Esophagus squamous epithelium (tissue), 4 donors: ENCODE measurements around the gene SEPHS1.

Source experiments
- POLR2A ChIP-seq, 4 donors: fragments of 450-650 bp; IDR thresholded peaks; one replicate each; pipeline ENCODE4 v1.6.1; 2017; ENCODE audit warnings: antibody characterized with exemption in 4 of 4, mild to moderate bottlenecking in 4 of 4, moderate library complexity in 3 of 4
- TF ChIP-seq, protein P1 (sequence below), 6 experiments: fragments of 450-650 bp in 4 of 6; fragments of 200-600 bp in 2 of 6; sonication (generic) in 2 of 6; IDR thresholded peaks; one replicate each; pipeline ENCODE4 v1.5.1; 2016 to 2019; ENCODE audit warnings: antibody characterized with exemption in 6 of 6, mild to moderate bottlenecking in 4 of 6, moderate library complexity in 4 of 6

DNA sequence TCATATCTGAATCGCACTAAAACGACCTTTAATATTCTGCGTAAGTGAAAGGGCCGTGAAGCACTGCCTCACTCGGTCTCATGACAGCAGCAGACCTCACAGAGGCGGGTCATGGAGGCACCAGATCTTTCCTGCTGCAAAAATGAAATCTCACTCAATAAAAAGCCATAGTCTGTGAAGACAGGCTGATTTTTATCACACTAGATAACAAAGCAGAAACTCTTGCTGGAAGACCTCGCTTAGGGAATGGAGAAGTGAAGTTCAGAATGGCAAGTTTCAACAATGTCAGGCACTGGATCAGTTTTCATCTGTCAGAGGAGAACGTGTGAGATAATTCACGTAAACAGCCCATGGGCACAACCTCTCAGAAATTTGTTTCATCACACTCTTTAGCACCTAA lies 8.0 kb downstream of the SEPHS1 start:
- TF ChIP-seq, protein P1, sequence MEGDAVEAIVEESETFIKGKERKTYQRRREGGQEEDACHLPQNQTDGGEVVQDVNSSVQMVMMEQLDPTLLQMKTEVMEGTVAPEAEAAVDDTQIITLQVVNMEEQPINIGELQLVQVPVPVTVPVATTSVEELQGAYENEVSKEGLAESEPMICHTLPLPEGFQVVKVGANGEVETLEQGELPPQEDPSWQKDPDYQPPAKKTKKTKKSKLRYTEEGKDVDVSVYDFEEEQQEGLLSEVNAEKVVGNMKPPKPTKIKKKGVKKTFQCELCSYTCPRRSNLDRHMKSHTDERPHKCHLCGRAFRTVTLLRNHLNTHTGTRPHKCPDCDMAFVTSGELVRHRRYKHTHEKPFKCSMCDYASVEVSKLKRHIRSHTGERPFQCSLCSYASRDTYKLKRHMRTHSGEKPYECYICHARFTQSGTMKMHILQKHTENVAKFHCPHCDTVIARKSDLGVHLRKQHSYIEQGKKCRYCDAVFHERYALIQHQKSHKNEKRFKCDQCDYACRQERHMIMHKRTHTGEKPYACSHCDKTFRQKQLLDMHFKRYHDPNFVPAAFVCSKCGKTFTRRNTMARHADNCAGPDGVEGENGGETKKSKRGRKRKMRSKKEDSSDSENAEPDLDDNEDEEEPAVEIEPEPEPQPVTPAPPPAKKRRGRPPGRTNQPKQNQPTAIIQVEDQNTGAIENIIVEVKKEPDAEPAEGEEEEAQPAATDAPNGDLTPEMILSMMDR (IDR thresholded peaks at IDR 0.05): no peak
- no peak for TF ChIP-seq POLR2A (IDR thresholded peaks at IDR 0.05)
